CD4-positive, alpha-beta T cell (primary cell): ENCODE results near the gene FOSL2. TPM values are rescaled to one million over a fixed set of nuclear protein-coding genes. Genes with fewer than 3 reads are reported as not detected.

Experiments
- ATAC-seq: fragments of 200-7000 bp; cut with Tn5 transposase; one replicate; pipeline ENCODE4 v1.10.0; 2022; ENCODE audit warnings: mild to moderate bottlenecking; ENCODE audit not compliant: poor library complexity
- CTCF ChIA-PET: fragments of 350-600 bp; sonication (Branson Sonifier 250); formaldehyde crosslinking; loops from one replicate; lab custom pipeline; 2021; ENCODE audit warnings: antibody characterized with exemption, inconsistent platforms; lab: Charles Lee
- POLR2A ChIA-PET: fragments of 350-600 bp; sonication (Branson Sonifier 250); formaldehyde crosslinking; loops from one replicate; lab custom pipeline; 2021; ENCODE audit warnings: antibody characterized with exemption, inconsistent platforms; lab: Charles Lee
- DNase-seq, 14 experiments: peaks; one replicate each; pipeline ENCODE4 v3.0.0-alpha.2; 2013 to 2020; ENCODE audit warnings: mixed read lengths in 2 of 14
- H3K27ac ChIP-seq, 2 donors: one replicate each; pipeline versions ENCODE4 v1.5.1 to v1.7.0; 2013; ENCODE audit warnings: low read length in 2 of 2, low read depth in 1 of 2, mild to moderate bottlenecking in 1 of 2
- H3K27me3 ChIP-seq, 2 experiments: 1 replicate in 1 of 2; 2 replicates in 1 of 2; pipeline versions ENCODE4 v1.6.1 to v1.7.0; 2013; ENCODE audit warnings: low read length in 2 of 2, control low read depth in 1 of 2, mild to moderate bottlenecking in 1 of 2, moderate library complexity in 1 of 2; ENCODE audit not compliant: insufficient read depth in 2 of 2, control insufficient read depth in 1 of 2
- H3K36me3 ChIP-seq: one replicate; pipeline ENCODE4 v1.6.1; 2013; ENCODE audit warnings: low read length, control low read depth; ENCODE audit not compliant: insufficient read depth
- H3K4me1 ChIP-seq: one replicate; pipeline ENCODE4 v1.6.1; 2013; ENCODE audit warnings: low read length, control low read depth; ENCODE audit not compliant: insufficient read depth
- H3K4me3 ChIP-seq: one replicate; pipeline ENCODE4 v1.5.1; 2013; ENCODE audit warnings: mild to moderate bottlenecking, low read length, moderate library complexity
- H3K9me3 ChIP-seq, 2 experiments: 1 replicate in 1 of 2; 2 replicates in 1 of 2; pipeline versions ENCODE4 v1.6.1 to v1.7.0; 2013; ENCODE audit warnings: low read length in 2 of 2, mild to moderate bottlenecking in 2 of 2, control low read depth in 1 of 2, moderate library complexity in 1 of 2; ENCODE audit not compliant: control insufficient read depth in 1 of 2, insufficient read depth in 1 of 2
- H3K27ac Mint-ChIP-seq: one replicate; pipeline ENCODE4 v1.8.0; 2020; ENCODE audit warnings: mixed read lengths
- H3K27me3 Mint-ChIP-seq: one replicate; pipeline ENCODE4 v1.8.0; 2021; ENCODE audit warnings: mixed read lengths
- H3K36me3 Mint-ChIP-seq: one replicate; pipeline ENCODE4 v1.8.0; 2021; ENCODE audit warnings: low read depth, mixed read lengths
- H3K4me1 Mint-ChIP-seq: one replicate; pipeline ENCODE4 v1.8.0; 2021; ENCODE audit warnings: low read depth, mixed read lengths
- H3K4me3 Mint-ChIP-seq: one replicate; pipeline ENCODE4 v1.8.0; 2020; ENCODE audit warnings: mild to moderate bottlenecking, mixed read lengths
- H3K9me3 Mint-ChIP-seq: one replicate; pipeline ENCODE4 v1.8.0; 2020; ENCODE audit warnings: mixed read lengths
- CTCF ChIP-seq: fragments of 200-600 bp; IDR thresholded peaks from one replicate; pipeline ENCODE4 v1.8.0; 2022; ENCODE audit warnings: antibody characterized with exemption, mild to moderate bottlenecking
- intact Hi-C, 2 experiments: fragments of 100-400 bp; cut with DNase I in 1 of 2; cut with micrococcal nuclease in 1 of 2; formaldehyde crosslinking; loops; one replicate each; pipeline versions ENCODE4 v1.15.1 to v1.9.0; 2023 to 2025; cut with DNase I, micrococcal nuclease
- total RNA-seq, 174 experiments: library from RNA in 2 of 174; stranded (reverse) in 2 of 174; gene quantifications; one replicate each; pipeline ENCODE4 v1.2.3 and lab custom pipeline; 2021 to 2026

The FOSL2 gene
- total RNA-seq, 2 experiments from 2014 or later, result 152 to 155 TPM

GRCh38 chr2:28344756-28345373 lies 47.8 kb upstream of the FOSL2 start:
- no peak overlapping the region for H3K27ac Mint-ChIP-seq

GRCh38 chr2:28345619-28346018 lies 47.0 kb upstream of the FOSL2 start:
- Histone ChIP-seq H3K4me1 (peaks cover 35% of the 10 kb centered on the region), H3K9me3 (no peaks in the 10 kb centered on the region), H3K27me3 (no peaks in the 10 kb centered on the region), H3K36me3 (no peaks in the 10 kb centered on the region), H3K27ac (no peak overlapping the region), H3K4me3 (no peak overlapping the region)
- no peak for DNase-seq
- Mint-ChIP-seq H3K4me3 (no peak overlapping the region), H3K4me1 (peaks cover 19% of the 10 kb centered on the region), H3K36me3 (no peaks in the 10 kb centered on the region), H3K9me3 (no peaks in the 10 kb centered on the region), H3K27me3 (no peaks in the 10 kb centered on the region), H3K27ac (no peak overlapping the region)
- no peak for TF ChIP-seq CTCF
- ChIA-PET CTCF (interaction anchor here (0.7 kb wide), 1 partner anchor 208 kb away, joined by 4 read pairs; no protein-coding TSS in a partner anchor), POLR2A (no interaction called here)
- no peak for ATAC-seq
- intact Hi-C loops, result loop anchor here in 1 of 2 experiments (5.0 kb wide), 1 partner anchor 92 kb away; no protein-coding TSS in a partner anchor

More at GRCh38 chr2:28344756-28345373, 47.8 kb upstream of the FOSL2 start:
- ATAC-seq, result no peak
- POLR2A ChIA-PET, result no interaction called here
- intact Hi-C loops, result loop anchor here in 1 of 2 experiments (5.0 kb wide), 1 partner anchor 92 kb away; no protein-coding TSS in a partner anchor
- H3K9me3 ChIP-seq, result no peaks in the 10 kb centered on the region
- no peaks in the 10 kb centered on the region for H3K27me3 Mint-ChIP-seq
- no peak overlapping the region for H3K4me3 ChIP-seq
- H3K27ac ChIP-seq, result no peak overlapping the region
- H3K4me1 ChIP-seq, result peaks cover 34% of the 10 kb centered on the region
- CTCF ChIA-PET, result no interaction called here
- no peaks in the 10 kb centered on the region for H3K36me3 Mint-ChIP-seq
- H3K36me3 ChIP-seq, result no peaks in the 10 kb centered on the region
- peaks cover 19% of the 10 kb centered on the region for H3K4me1 Mint-ChIP-seq
- no peak for DNase-seq
- no peaks in the 10 kb centered on the region for H3K9me3 Mint-ChIP-seq
- TF ChIP-seq CTCF, result no peak
- no peak overlapping the region for H3K4me3 Mint-ChIP-seq
- H3K27me3 ChIP-seq, result no peaks in the 10 kb centered on the region

- Histone ChIP-seq H3K4me3 (no peak overlapping the region), H3K36me3 (no peaks in the 10 kb centered on the region), H3K27me3 (no peaks in the 10 kb centered on the region), H3K4me1 (peaks cover 35% of the 10 kb centered on the region), H3K9me3 (no peaks in the 10 kb centered on the region), H3K27ac (no peak overlapping the region)
- no peak overlapping the region for H3K4me3 Mint-ChIP-seq
- H3K36me3 Mint-ChIP-seq, result no peaks in the 10 kb centered on the region
- intact Hi-C loops, result loop anchor here in 1 of 2 experiments (5.0 kb wide), 1 partner anchor 91 kb away; no protein-coding TSS in a partner anchor
- no peak overlapping the region for H3K27ac Mint-ChIP-seq
- ATAC-seq (no peak), DNase-seq (no peak)
- CTCF ChIA-PET, result no interaction called here
- TF ChIP-seq CTCF, result no peak
- no peaks in the 10 kb centered on the region for H3K27me3 Mint-ChIP-seq
- POLR2A ChIA-PET, result no interaction called here
- peaks cover 19% of the 10 kb centered on the region for H3K4me1 Mint-ChIP-seq
- H3K9me3 Mint-ChIP-seq, result no peaks in the 10 kb centered on the region
Measured at GRCh38 chr2:28346587-28346986, 46.1 kb upstream of the FOSL2 start.
